ENCODE results near the gene TMEM30A. TPM values are rescaled to one million over a fixed set of nuclear protein-coding genes. Genes with fewer than 3 reads are reported as not detected.

The TMEM30A gene
- total and polyA plus RNA-seq, 4 experiments from 2014 or later, result 44.7 to 78.3 (median 65.1) TPM

GRCh38 chr6:75249837-75250236 lies 34.8 kb downstream of the TMEM30A start:
- DNase-seq, result no peak
- Mint-ChIP-seq H3K4me1 (peaks cover 0 to 1% (median under 1%) of the 10 kb centered on the region in 4 donors), H3K27me3 (peaks cover 4 to 8% of the 10 kb centered on the region in 2 donors), H3K9me3 (no peaks in the 10 kb centered on the region), H3K36me3 (peaks cover 3 to 7% of the 10 kb centered on the region in 2 donors), H3K27ac (peak overlapping the region in 1 of 7 donors; percentile 66), H3K4me3 (no peak overlapping the region)
- Histone ChIP-seq H3K4me3 (ENCODE audit: low read length in 2 of 2) (no peak overlapping the region), H3K9me3 (ENCODE audit: control insufficient read depth in 1 of 2, low read length in 2 of 2) (no peaks in the 10 kb centered on the region), H3K36me3 (ENCODE audit: insufficient read depth, low read length) (no peaks in the 10 kb centered on the region), H3K27me3 (ENCODE audit: insufficient read depth, low read length) (no peaks in the 10 kb centered on the region), H3K4me1 (ENCODE audit: insufficient read depth, low read length) (no peaks in the 10 kb centered on the region), H3K27ac (ENCODE audit: low read depth, low read length) (no peak overlapping the region)
- intact Hi-C loops (cut with micrococcal nuclease), result no loop called here
- ChIA-PET CTCF (ENCODE audit: partially characterized antibody) (interaction anchor here (1.6 kb wide), 1 partner anchor 17 kb away, joined by 4 read pairs; no protein-coding TSS in a partner anchor), POLR2A (ENCODE audit: partially characterized antibody) (interaction anchor here (0.6 kb wide), 1 partner anchor 487 kb away, joined by 3 read pairs; no protein-coding TSS in a partner anchor)

GRCh38 chr6:75246386-75246785 lies 38.2 kb downstream of the TMEM30A start:
- peaks cover 0 to 3% (median 0%) of the 10 kb centered on the region in 8 donors for H3K9me3 Mint-ChIP-seq
- H3K36me3 Mint-ChIP-seq, result peaks cover 0 to 9% of the 10 kb centered on the region in 2 donors
- H3K4me3 ChIP-seq (ENCODE audit: low read length in 2 of 2), result no peak overlapping the region
- H3K4me3 Mint-ChIP-seq, result peak overlapping the region in 1 of 8 donors; percentile 58
- intact Hi-C loops (cut with micrococcal nuclease), result no loop called here
- no peaks in the 10 kb centered on the region for H3K36me3 ChIP-seq (ENCODE audit: insufficient read depth, low read length)
- POLR2A ChIA-PET (ENCODE audit: partially characterized antibody), result no interaction called here
- CTCF ChIA-PET (ENCODE audit: partially characterized antibody), result no interaction called here
- H3K27me3 Mint-ChIP-seq, result peaks cover 4 to 9% of the 10 kb centered on the region in 2 donors
- no peak for DNase-seq
- H3K9me3 ChIP-seq (ENCODE audit: control insufficient read depth in 1 of 2, low read length in 2 of 2), result no peaks in the 10 kb centered on the region
- peaks cover 13% of the 10 kb centered on the region for H3K4me1 ChIP-seq (ENCODE audit: insufficient read depth, low read length)
- H3K27ac Mint-ChIP-seq, result no peak overlapping the region
- H3K4me1 Mint-ChIP-seq, result peaks cover 8 to 27% (median 17%) of the 10 kb centered on the region in 4 donors
- H3K27ac ChIP-seq (ENCODE audit: low read depth, low read length), result no peak overlapping the region
- H3K27me3 ChIP-seq (ENCODE audit: insufficient read depth, low read length), result no peaks in the 10 kb centered on the region

GRCh38 chr6:75244063-75244584 lies 40.5 kb downstream of the TMEM30A start:
- Histone ChIP-seq H3K9me3 (ENCODE audit: control insufficient read depth in 1 of 2, low read length in 2 of 2) (no peaks in the 10 kb centered on the region), H3K36me3 (ENCODE audit: insufficient read depth, low read length) (peaks cover 4% of the 10 kb centered on the region), H3K27me3 (ENCODE audit: insufficient read depth, low read length) (no peaks in the 10 kb centered on the region), H3K4me3 (ENCODE audit: low read length in 2 of 2) (peak overlapping the region; percentile 90 to 93), H3K27ac (ENCODE audit: low read depth, low read length) (peak overlapping the region; percentile 96), H3K4me1 (ENCODE audit: insufficient read depth, low read length) (peaks cover 24% of the 10 kb centered on the region)
- peaks cover 14 to 47% (median 24%) of the 10 kb centered on the region in 4 donors for H3K4me1 Mint-ChIP-seq
- ChIA-PET POLR2A (ENCODE audit: partially characterized antibody) (interaction anchor here (0.8 to 2.6 kb wide), 13 partner anchors 10 to 1935 kb away, joined by 3 to 44 read pairs (median 4); partner anchors contain the start of genes EEF1A1, MTO1, SENP6 and SLC17A5), CTCF (ENCODE audit: partially characterized antibody) (interaction anchor here (0.9 to 2.8 kb wide), 7 partner anchors 9 to 53 kb away, joined by 3 to 13 read pairs (median 4); partner anchors contain the start of gene TMEM30A)
- intact Hi-C loops (cut with micrococcal nuclease), result loop anchor here (5.0 kb wide), 1 partner anchor 1722 kb away; the partner anchor contains the start of gene EEF1A1
- DNase-seq, result no peak
- H3K9me3 Mint-ChIP-seq, result peaks cover 0 to 3% (median 0%) of the 10 kb centered on the region in 8 donors
- H3K27ac Mint-ChIP-seq, result peak overlapping the region; percentile 91 to 100 (median 99)
- peaks cover 4 to 9% of the 10 kb centered on the region in 2 donors for H3K27me3 Mint-ChIP-seq
- peaks cover 14 to 27% of the 10 kb centered on the region in 2 donors for H3K36me3 Mint-ChIP-seq
- H3K4me3 Mint-ChIP-seq, result peak overlapping the region; percentile 96 to 99 (median 98)

- peak within 1 kb of the TSS; percentile 90 to 93 for H3K4me3 ChIP-seq (ENCODE audit: low read length in 2 of 2)
- Mint-ChIP-seq H3K27ac (peak within 1 kb of the TSS; percentile 91 to 100 (median 99)), H3K4me1 (peaks cover 14 to 47% (median 24%) of the 10 kb centered on the region in 4 donors), H3K36me3 (peaks cover 17 to 32% of the 10 kb centered on the region in 2 donors), H3K4me3 (peak within 1 kb of the TSS; percentile 96 to 99 (median 98)), H3K27me3 (peaks cover 4 to 9% of the 10 kb centered on the region in 2 donors), H3K9me3 (peaks cover 0 to 3% (median 0%) of the 10 kb centered on the region in 8 donors)
- intact Hi-C loops (cut with micrococcal nuclease), result loop anchor here (1.0 to 5.0 kb wide), 5 partner anchors 34 to 1721 kb away; partner anchors contain the start of genes EEF1A1, SENP6, SLC17A5 and TMEM30A
- ChIA-PET POLR2A (ENCODE audit: partially characterized antibody) (interaction anchor here (0.8 to 2.6 kb wide), 16 partner anchors 9 to 1934 kb away, joined by 3 to 44 read pairs (median 4); partner anchors contain the start of genes EEF1A1, MTO1, SENP6 and SLC17A5), CTCF (ENCODE audit: partially characterized antibody) (interaction anchor here (0.9 to 2.8 kb wide), 7 partner anchors 8 to 54 kb away, joined by 3 to 13 read pairs (median 4); partner anchors contain the start of gene TMEM30A)
- no peaks in the 10 kb centered on the region for H3K27me3 ChIP-seq (ENCODE audit: insufficient read depth, low read length)
- H3K27ac ChIP-seq (ENCODE audit: low read depth, low read length), result peak within 1 kb of the TSS; percentile 96
- peak; percentile 84 to 92 (median 87) for DNase-seq
- peaks cover 24% of the 10 kb centered on the region for H3K4me1 ChIP-seq (ENCODE audit: insufficient read depth, low read length)
- H3K36me3 ChIP-seq (ENCODE audit: insufficient read depth, low read length), result peaks cover 8% of the 10 kb centered on the region
- no peaks in the 10 kb centered on the region for H3K9me3 ChIP-seq (ENCODE audit: control insufficient read depth in 1 of 2, low read length in 2 of 2)
Observed at GRCh38 chr6:75243333-75244062, 41.1 kb downstream of the TMEM30A start, which contains the start of gene COX7A2. Gene COX7A2, minus strand, starts transcription at chr6:75243801. Its CDS starts 67 bp downstream, at chr6:75243734.

- peaks cover 6 to 22% (median 9%) of the 10 kb centered on the region in 4 donors for H3K4me1 Mint-ChIP-seq
- H3K27me3 Mint-ChIP-seq, result no peaks in the 10 kb centered on the region
- no peaks in the 10 kb centered on the region for H3K27me3 ChIP-seq (ENCODE audit: insufficient read depth, low read length)
- peaks cover 13% of the 10 kb centered on the region for H3K4me1 ChIP-seq (ENCODE audit: insufficient read depth, low read length)
- H3K27ac ChIP-seq (ENCODE audit: low read depth, low read length), result no peak overlapping the region
- H3K4me3 ChIP-seq (ENCODE audit: low read length in 2 of 2), result no peak overlapping the region
- H3K9me3 ChIP-seq (ENCODE audit: control insufficient read depth in 1 of 2, low read length in 2 of 2), result no peaks in the 10 kb centered on the region
- H3K36me3 Mint-ChIP-seq, result peaks cover 33 to 42% of the 10 kb centered on the region in 2 donors
- intact Hi-C loops (cut with micrococcal nuclease), result no loop called here
- ChIA-PET CTCF (ENCODE audit: partially characterized antibody) (no interaction called here), POLR2A (ENCODE audit: partially characterized antibody) (no interaction called here)
- no peak overlapping the region for H3K4me3 Mint-ChIP-seq
- H3K9me3 Mint-ChIP-seq, result no peaks in the 10 kb centered on the region
- DNase-seq, result no peak
- peaks cover 26% of the 10 kb centered on the region for H3K36me3 ChIP-seq (ENCODE audit: insufficient read depth, low read length)
- peak overlapping the region in 1 of 7 donors; percentile 43 for H3K27ac Mint-ChIP-seq
Observed at GRCh38 chr6:75236630-75237029, 48.0 kb downstream of the TMEM30A start.

- H3K9me3 ChIP-seq (ENCODE audit: control insufficient read depth in 1 of 2, low read length in 2 of 2), result no peaks in the 10 kb centered on the region
- ChIA-PET POLR2A (ENCODE audit: partially characterized antibody) (interaction anchor here (3.7 kb wide), 1 partner anchor 8 kb away, joined by 15 read pairs; the partner anchor contains the start of gene COX7A2), CTCF (ENCODE audit: partially characterized antibody) (interaction anchor here (1.1 to 1.8 kb wide), 2 partner anchors 9 to 24 kb away, joined by 3 to 6 read pairs; no protein-coding TSS in a partner anchor)
- H3K4me1 ChIP-seq (ENCODE audit: insufficient read depth, low read length), result no peaks in the 10 kb centered on the region
- no peak overlapping the region for H3K27ac ChIP-seq (ENCODE audit: low read depth, low read length)
- H3K27me3 Mint-ChIP-seq, result no peaks in the 10 kb centered on the region
- no peak overlapping the region for H3K27ac Mint-ChIP-seq
- no peaks in the 10 kb centered on the region for H3K9me3 Mint-ChIP-seq
- H3K36me3 Mint-ChIP-seq, result peaks cover 29 to 35% of the 10 kb centered on the region in 2 donors
- H3K27me3 ChIP-seq (ENCODE audit: insufficient read depth, low read length), result no peaks in the 10 kb centered on the region
- intact Hi-C loops (cut with micrococcal nuclease), result no loop called here
- no peak for DNase-seq
- peaks cover 0 to 11% (median under 1%) of the 10 kb centered on the region in 4 donors for H3K4me1 Mint-ChIP-seq
- no peak overlapping the region for H3K4me3 Mint-ChIP-seq
- no peak overlapping the region for H3K4me3 ChIP-seq (ENCODE audit: low read length in 2 of 2)
- peaks cover 26% of the 10 kb centered on the region for H3K36me3 ChIP-seq (ENCODE audit: insufficient read depth, low read length)
Observed at GRCh38 chr6:75235271-75235670, 49.3 kb downstream of the TMEM30A start.
